Lung (tissue), 12 donors: ENCODE results near the gene ATP6AP2. TPM values are rescaled to one million over a fixed set of nuclear protein-coding genes. Genes with fewer than 3 reads are reported as not detected.

Source experiments
- ATAC-seq: fragments of 200-7000 bp; cut with Tn5 transposase; one replicate; pipeline ENCODE4 v1.9.1; 2020; ENCODE audit warnings: moderate number of reproducible peaks; ENCODE audit not compliant: insufficient read depth, low FRiP score
- DNase-seq, 3 donors: peaks; one replicate each; pipeline ENCODE4 v3.0.0-alpha.2; 2013 to 2017
- H3K27ac ChIP-seq, 2 donors: one replicate each; pipeline ENCODE4 v1.5.1; 2013; ENCODE audit warnings: mild to moderate bottlenecking in 2 of 2, moderate library complexity in 2 of 2, control low read depth in 1 of 2, inconsistent platforms in 1 of 2, low read depth in 1 of 2, low read length in 1 of 2
- H3K27me3 ChIP-seq, 3 donors: one replicate each; pipeline ENCODE4 v1.5.1; 2013; ENCODE audit warnings: low read length in 2 of 3; ENCODE audit not compliant: control insufficient read depth in 3 of 3, insufficient read depth in 3 of 3
- H3K36me3 ChIP-seq, 4 donors: one replicate each; pipeline ENCODE4 v1.5.1; 2013; ENCODE audit warnings: low read length in 4 of 4, mild to moderate bottlenecking in 1 of 4, moderate library complexity in 1 of 4; ENCODE audit not compliant: control insufficient read depth in 4 of 4, insufficient read depth in 4 of 4
- H3K4me1 ChIP-seq, 5 donors: one replicate each; pipeline ENCODE4 v1.5.1; 2013; ENCODE audit warnings: low read length in 5 of 5, mild to moderate bottlenecking in 2 of 5, moderate library complexity in 1 of 5; ENCODE audit not compliant: control insufficient read depth in 5 of 5, insufficient read depth in 5 of 5
- H3K4me3 ChIP-seq: one replicate; pipeline ENCODE4 v1.5.1; 2013; ENCODE audit warnings: mild to moderate bottlenecking, control low read depth, moderate library complexity
- H3K9ac ChIP-seq, 2 donors: one replicate each; pipeline ENCODE4 v1.5.1; 2013; ENCODE audit warnings: low read length in 2 of 2, control low read depth in 1 of 2; ENCODE audit not compliant: insufficient read depth in 1 of 2
- H3K9me3 ChIP-seq, 4 donors: one replicate each; pipeline ENCODE4 v1.5.1; 2013; ENCODE audit warnings: low read length in 3 of 4, mild to moderate bottlenecking in 1 of 4, moderate library complexity in 1 of 4; ENCODE audit not compliant: control insufficient read depth in 4 of 4, insufficient read depth in 3 of 4
- WGBS, 2 donors: extraction: QIAGEN DNeasy Blood & Tissue Kit; methylation state at CpG; one replicate each; pipeline ENCODE4 v1.1.7; 2013; 5-methylcytosine and 5-hydroxymethylcytosine counted together
- polyA plus RNA-seq, 2 donors: library from polyadenylated mRNA; stranded (reverse); fragments of 200-250 nt; gene quantifications; one replicate each; pipeline ENCODE4 v1.2.1, GENCODE V29; 2013
- total RNA-seq, 2 donors: library from RNA; depleted of rRNA in 1 of 2; stranded (reverse); fragments of >200 nt in 1 of 2; gene quantifications; one replicate each; pipeline ENCODE4 v1.2.1, GENCODE V29; 2014 to 2021
- TF ChIP-seq, protein P1 (sequence below): IDR thresholded peaks from 2 replicates; pipeline ENCODE4 v1.5.1; 2012; ENCODE audit warnings: mild to moderate bottlenecking; ENCODE audit errors: control extremely low read depth, extremely low read depth
- donor health status: control.
- donor health status: control.
- donor health status: Bipolar disorder and iron deficiency.
- donor health status: healthy.
- donor health status: DM: yes; HTN: yes; CAD: no.

The ATP6AP2 gene
- total and polyA plus RNA-seq, 4 donors = 65.9 to 113 (median 106) TPM

- TF ChIP-seq, protein P1, sequence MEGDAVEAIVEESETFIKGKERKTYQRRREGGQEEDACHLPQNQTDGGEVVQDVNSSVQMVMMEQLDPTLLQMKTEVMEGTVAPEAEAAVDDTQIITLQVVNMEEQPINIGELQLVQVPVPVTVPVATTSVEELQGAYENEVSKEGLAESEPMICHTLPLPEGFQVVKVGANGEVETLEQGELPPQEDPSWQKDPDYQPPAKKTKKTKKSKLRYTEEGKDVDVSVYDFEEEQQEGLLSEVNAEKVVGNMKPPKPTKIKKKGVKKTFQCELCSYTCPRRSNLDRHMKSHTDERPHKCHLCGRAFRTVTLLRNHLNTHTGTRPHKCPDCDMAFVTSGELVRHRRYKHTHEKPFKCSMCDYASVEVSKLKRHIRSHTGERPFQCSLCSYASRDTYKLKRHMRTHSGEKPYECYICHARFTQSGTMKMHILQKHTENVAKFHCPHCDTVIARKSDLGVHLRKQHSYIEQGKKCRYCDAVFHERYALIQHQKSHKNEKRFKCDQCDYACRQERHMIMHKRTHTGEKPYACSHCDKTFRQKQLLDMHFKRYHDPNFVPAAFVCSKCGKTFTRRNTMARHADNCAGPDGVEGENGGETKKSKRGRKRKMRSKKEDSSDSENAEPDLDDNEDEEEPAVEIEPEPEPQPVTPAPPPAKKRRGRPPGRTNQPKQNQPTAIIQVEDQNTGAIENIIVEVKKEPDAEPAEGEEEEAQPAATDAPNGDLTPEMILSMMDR = no peak
- H3K4me3 ChIP-seq = no peak overlapping the region
- DNase-seq (no peak), ATAC-seq (no peak)
- peaks cover 0 to 19% (median 17%) of the 10 kb centered on the region in 3 donors for H3K27me3 ChIP-seq
- H3K9ac ChIP-seq = no peak overlapping the region
- H3K27ac ChIP-seq = no peak overlapping the region
- H3K36me3 ChIP-seq = no peaks in the 10 kb centered on the region
- H3K4me1 ChIP-seq = peaks cover 0 to 7% (median 0%) of the 10 kb centered on the region in 5 donors
- WGBS, 2 donors = 89 to 92% methylated on average over 2 of the region's 2 CpGs
- H3K9me3 ChIP-seq = peaks cover 0 to 3% (median 0%) of the 10 kb centered on the region in 4 donors
Observed at GRCh38 chrX:40546870-40547269, 33.9 kb upstream of the ATP6AP2 start.

DNA sequence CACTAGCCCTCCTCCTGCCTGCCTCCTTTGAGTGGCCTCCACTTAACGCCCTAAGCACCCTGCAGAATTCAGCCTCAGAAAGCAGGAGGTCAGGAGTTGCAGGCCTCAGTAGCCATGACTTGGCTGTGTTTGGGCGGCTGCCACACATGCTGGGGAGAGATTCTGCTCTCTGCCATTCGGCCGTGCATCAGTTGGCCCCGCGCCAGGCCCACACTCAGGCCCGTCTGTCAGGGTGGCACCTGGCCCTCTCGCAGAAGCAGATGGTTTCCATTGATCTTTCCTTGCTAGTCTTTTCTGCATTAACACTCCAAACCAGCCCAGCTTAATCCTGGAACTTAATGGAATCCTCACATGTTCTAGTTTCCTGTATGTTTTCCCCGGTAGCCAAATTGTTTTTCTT is 30.7 kb upstream of the ATP6AP2 start:
- Histone ChIP-seq H3K27ac (no peak overlapping the region), H3K4me1 (no peaks in the 10 kb centered on the region), H3K9ac (no peak overlapping the region), H3K9me3 (peaks cover 0 to 3% (median 0%) of the 10 kb centered on the region in 4 donors), H3K36me3 (no peaks in the 10 kb centered on the region), H3K27me3 (peaks cover 0 to 36% (median 13%) of the 10 kb centered on the region in 3 donors), H3K4me3 (no peak overlapping the region)
- no peak for DNase-seq
- WGBS, 2 donors = 55 to 71% methylated on average over 9 of the region's 9 CpGs
- TF ChIP-seq, protein P1 = no peak
- ATAC-seq = no peak

- H3K9me3 ChIP-seq = peaks cover 0 to 4% (median 0%) of the 10 kb centered on the region in 4 donors
- H3K4me1 ChIP-seq = no peaks in the 10 kb centered on the region
- peaks cover 0 to 29% (median 13%) of the 10 kb centered on the region in 3 donors for H3K27me3 ChIP-seq
- no peak overlapping the region for H3K4me3 ChIP-seq
- ATAC-seq = no peak
- no peaks in the 10 kb centered on the region for H3K36me3 ChIP-seq
- TF ChIP-seq, protein P1 = no peak
- DNase-seq = no peak
- WGBS, 2 donors = 72 to 80% methylated on average over 5 of the region's 5 CpGs
- no peak overlapping the region for H3K9ac ChIP-seq
- H3K27ac ChIP-seq = no peak overlapping the region
Observed at GRCh38 chrX:40552768-40553167, 28.0 kb upstream of the ATP6AP2 start.

DNA sequence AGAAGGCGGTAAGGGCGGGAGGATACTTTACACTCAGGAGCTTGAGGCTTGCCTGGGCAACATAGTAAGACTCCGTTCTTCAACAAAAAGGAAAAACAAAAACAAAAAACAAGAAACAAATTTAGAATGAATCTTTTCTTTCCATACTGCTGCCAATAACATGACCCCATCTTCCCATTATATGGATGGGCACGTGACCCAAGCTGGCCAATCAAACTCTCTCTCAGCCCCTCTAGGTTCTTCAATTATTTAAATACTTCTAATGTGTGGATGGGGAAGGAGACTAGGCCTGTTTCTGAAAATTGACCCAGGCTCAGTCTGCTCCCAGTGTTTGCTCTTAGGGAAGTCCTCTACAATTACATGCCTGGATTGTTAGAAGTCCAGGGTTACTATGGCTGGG is 22.2 kb upstream of the ATP6AP2 start:
- no peaks in the 10 kb centered on the region for H3K36me3 ChIP-seq
- no peak overlapping the region for H3K27ac ChIP-seq
- H3K9me3 ChIP-seq = peaks cover 0 to 2% (median 0%) of the 10 kb centered on the region in 4 donors
- no peak overlapping the region for H3K4me3 ChIP-seq
- DNase-seq = no peak
- TF ChIP-seq, protein P1 = no peak
- peaks cover 0 to 9% (median 8%) of the 10 kb centered on the region in 3 donors for H3K27me3 ChIP-seq
- WGBS, 2 donors = 70 to 100% methylated on average over 4 of the region's 4 CpGs
- ATAC-seq = no peak
- H3K9ac ChIP-seq = no peak overlapping the region
- no peaks in the 10 kb centered on the region for H3K4me1 ChIP-seq
